Natural killer cell treated with Interleukin-12 subunit alpha and Interleukin-12 subunit beta and Interleukin-15 and Interleukin-18, amount 100 ng/mL, for 72 hours (primary cell): ENCODE measurements around the gene RMP24.

Experiments
- ATAC-seq, 2 donors: fragments of 150-1000 bp; cut with Tn5 transposase in 1 of 2; sonication (Bioruptor Pico), chemical (Tn5 transposase) in 1 of 2; 2 replicates each; pipeline ENCODE4 v1.10.0; 2021
- DNase-seq: peaks from one replicate; pipeline ENCODE4 v3.0.0; 2022; ENCODE audit warnings: low spot score
- H3K27ac Mint-ChIP-seq, 2 donors: 1 replicate in 1 of 2; 2 replicates in 1 of 2; pipeline ENCODE4 v1.8.0; 2022; ENCODE audit warnings: mixed read lengths in 2 of 2, mild to moderate bottlenecking in 1 of 2, moderate library complexity in 1 of 2
- H3K27me3 Mint-ChIP-seq, 2 donors: 1 replicate in 1 of 2; 2 replicates in 1 of 2; pipeline ENCODE4 v1.8.0; 2022; ENCODE audit warnings: mixed read lengths in 2 of 2
- H3K36me3 Mint-ChIP-seq: one replicate; pipeline ENCODE4 v1.8.0; 2022; ENCODE audit warnings: mixed read lengths
- H3K4me1 Mint-ChIP-seq, 2 donors: 1 replicate in 1 of 2; 2 replicates in 1 of 2; pipeline ENCODE4 v1.8.0; 2022; ENCODE audit warnings: low read depth in 2 of 2, mixed read lengths in 2 of 2, mild to moderate bottlenecking in 1 of 2
- H3K4me3 Mint-ChIP-seq: one replicate; pipeline ENCODE4 v1.8.0; 2022; ENCODE audit warnings: mixed read lengths
- H3K9me3 Mint-ChIP-seq: 2 replicates; pipeline ENCODE4 v1.8.0; 2022; ENCODE audit warnings: mixed read lengths

Gene RMP24

GRCh38 chr18:35972197-35973000 is at the start of gene RMP24:
Gene RMP24, plus strand, starts transcription at chr18:35972679.
- peak within 1 kb of the TSS; percentile 90 for H3K4me3 Mint-ChIP-seq
- peak; percentile 96 to 99 for ATAC-seq
- H3K4me1 Mint-ChIP-seq: peaks cover 32 to 43% of the 10 kb centered on the region in 2 donors
- no peaks in the 10 kb centered on the region for H3K9me3 Mint-ChIP-seq
- DNase-seq: peak; percentile 93
- peaks cover 21% of the 10 kb centered on the region for H3K36me3 Mint-ChIP-seq
- peak within 1 kb of the TSS; percentile 82 to 90 for H3K27ac Mint-ChIP-seq
- H3K27me3 Mint-ChIP-seq: no peaks in the 10 kb centered on the region

GRCh38 chr18:35923939-35924684 is 48.4 kb upstream of the RMP24 start:
- peaks cover 22 to 35% of the 10 kb centered on the region in 2 donors for H3K27me3 Mint-ChIP-seq
- H3K4me3 Mint-ChIP-seq: no peak overlapping the region
- DNase-seq: no peak
- no peaks in the 10 kb centered on the region for H3K9me3 Mint-ChIP-seq
- no peaks in the 10 kb centered on the region for H3K36me3 Mint-ChIP-seq
- no peak overlapping the region for H3K27ac Mint-ChIP-seq
- no peak for ATAC-seq
- no peaks in the 10 kb centered on the region for H3K4me1 Mint-ChIP-seq

- ATAC-seq: no peak
- Mint-ChIP-seq H3K27me3 (peaks cover 22 to 40% of the 10 kb centered on the region in 2 donors), H3K27ac (no peak overlapping the region), H3K9me3 (no peaks in the 10 kb centered on the region), H3K4me3 (no peak overlapping the region), H3K4me1 (no peaks in the 10 kb centered on the region), H3K36me3 (peaks cover 5% of the 10 kb centered on the region)
- no peak for DNase-seq
Measured at GRCh38 chr18:35926884-35927283, 45.6 kb upstream of the RMP24 start.

GRCh38 chr18:35927430-35927829 is 45.0 kb upstream of the RMP24 start:
- Mint-ChIP-seq H3K27ac (no peak overlapping the region), H3K36me3 (peaks cover 5% of the 10 kb centered on the region), H3K4me3 (no peak overlapping the region), H3K9me3 (no peaks in the 10 kb centered on the region), H3K4me1 (no peaks in the 10 kb centered on the region), H3K27me3 (peaks cover 21 to 43% of the 10 kb centered on the region in 2 donors)
- no peak for ATAC-seq
- DNase-seq: no peak

GRCh38 chr18:35933982-35934381 is 38.5 kb upstream of the RMP24 start:
- no peaks in the 10 kb centered on the region for H3K4me1 Mint-ChIP-seq
- peaks cover 3 to 8% of the 10 kb centered on the region in 2 donors for H3K27me3 Mint-ChIP-seq

GRCh38 chr18:35934891-35935290 is 37.6 kb upstream of the RMP24 start:
- no peak overlapping the region for H3K27ac Mint-ChIP-seq

More at GRCh38 chr18:35933982-35934381, 38.5 kb upstream of the RMP24 start:
- no peak for ATAC-seq
- Mint-ChIP-seq H3K4me3 (no peak overlapping the region), H3K27ac (no peak overlapping the region), H3K9me3 (no peaks in the 10 kb centered on the region), H3K36me3 (peaks cover 5% of the 10 kb centered on the region)
- no peak for DNase-seq

GRCh38 chr18:35935805-35936204 is 36.7 kb upstream of the RMP24 start:
- ATAC-seq: no peak
- DNase-seq: no peak
- H3K4me1 Mint-ChIP-seq: no peaks in the 10 kb centered on the region

More at GRCh38 chr18:35934891-35935290, 37.6 kb upstream of the RMP24 start:
- DNase-seq (no peak), ATAC-seq (no peak)
- Mint-ChIP-seq H3K9me3 (no peaks in the 10 kb centered on the region), H3K4me1 (no peaks in the 10 kb centered on the region), H3K36me3 (peaks cover 5% of the 10 kb centered on the region), H3K4me3 (no peak overlapping the region), H3K27me3 (peaks cover 6 to 16% of the 10 kb centered on the region in 2 donors)

GRCh38 chr18:35936951-35937350 is 35.5 kb upstream of the RMP24 start:
- H3K27ac Mint-ChIP-seq: no peak overlapping the region
- H3K4me3 Mint-ChIP-seq: no peak overlapping the region
- no peaks in the 10 kb centered on the region for H3K4me1 Mint-ChIP-seq
- ATAC-seq (no peak), DNase-seq (no peak)
- H3K36me3 Mint-ChIP-seq: no peaks in the 10 kb centered on the region
- no peaks in the 10 kb centered on the region for H3K9me3 Mint-ChIP-seq
- H3K27me3 Mint-ChIP-seq: peaks cover 6 to 15% of the 10 kb centered on the region in 2 donors

More at GRCh38 chr18:35935805-35936204, 36.7 kb upstream of the RMP24 start:
- H3K36me3 Mint-ChIP-seq: no peaks in the 10 kb centered on the region
- H3K27ac Mint-ChIP-seq: no peak overlapping the region
- no peaks in the 10 kb centered on the region for H3K9me3 Mint-ChIP-seq
- peaks cover 6 to 16% of the 10 kb centered on the region in 2 donors for H3K27me3 Mint-ChIP-seq
- no peak overlapping the region for H3K4me3 Mint-ChIP-seq

- Mint-ChIP-seq H3K27me3 (peaks cover 9 to 15% of the 10 kb centered on the region in 2 donors), H3K9me3 (no peaks in the 10 kb centered on the region), H3K36me3 (no peaks in the 10 kb centered on the region), H3K4me3 (no peak overlapping the region), H3K4me1 (no peaks in the 10 kb centered on the region), H3K27ac (no peak overlapping the region)
- no peak for DNase-seq
- ATAC-seq: no peak
Measured at GRCh38 chr18:35938158-35938557, 34.3 kb upstream of the RMP24 start.

- DNase-seq (no peak), ATAC-seq (no peak)
- Mint-ChIP-seq H3K27me3 (peaks cover 9 to 15% of the 10 kb centered on the region in 2 donors), H3K4me3 (no peak overlapping the region), H3K36me3 (no peaks in the 10 kb centered on the region), H3K27ac (no peak overlapping the region), H3K4me1 (no peaks in the 10 kb centered on the region), H3K9me3 (no peaks in the 10 kb centered on the region)
Measured at GRCh38 chr18:35938562-35938961, 33.9 kb upstream of the RMP24 start.

- Mint-ChIP-seq H3K36me3 (no peaks in the 10 kb centered on the region), H3K27me3 (peaks cover 9 to 15% of the 10 kb centered on the region in 2 donors), H3K27ac (no peak overlapping the region), H3K4me3 (no peak overlapping the region), H3K9me3 (no peaks in the 10 kb centered on the region), H3K4me1 (no peaks in the 10 kb centered on the region)
- DNase-seq (no peak), ATAC-seq (no peak)
Measured at GRCh38 chr18:35939138-35939537, 33.3 kb upstream of the RMP24 start.

GRCh38 chr18:35941299-35941698 is 31.2 kb upstream of the RMP24 start:
- Mint-ChIP-seq H3K4me3 (no peak overlapping the region), H3K4me1 (no peaks in the 10 kb centered on the region), H3K9me3 (no peaks in the 10 kb centered on the region), H3K27ac (no peak overlapping the region), H3K36me3 (no peaks in the 10 kb centered on the region), H3K27me3 (peaks cover 6 to 20% of the 10 kb centered on the region in 2 donors)
- DNase-seq (no peak), ATAC-seq (no peak)

GRCh38 chr18:35942133-35942532 is 30.3 kb upstream of the RMP24 start:
- Mint-ChIP-seq H3K27ac (no peak overlapping the region), H3K27me3 (peaks cover 6 to 21% of the 10 kb centered on the region in 2 donors), H3K9me3 (no peaks in the 10 kb centered on the region), H3K4me3 (no peak overlapping the region), H3K36me3 (no peaks in the 10 kb centered on the region), H3K4me1 (no peaks in the 10 kb centered on the region)
- DNase-seq (no peak), ATAC-seq (peak in 1 of 2 donors; percentile 37)

- peaks cover 6 to 21% of the 10 kb centered on the region in 2 donors for H3K27me3 Mint-ChIP-seq
- H3K27ac Mint-ChIP-seq: no peak overlapping the region
- H3K4me3 Mint-ChIP-seq: no peak overlapping the region
- no peaks in the 10 kb centered on the region for H3K9me3 Mint-ChIP-seq
- H3K4me1 Mint-ChIP-seq: no peaks in the 10 kb centered on the region
- no peaks in the 10 kb centered on the region for H3K36me3 Mint-ChIP-seq
- DNase-seq (no peak), ATAC-seq (no peak)
Measured at GRCh38 chr18:35942661-35943060, 29.8 kb upstream of the RMP24 start.
